ENCODE results near the gene ARMH3.
A peak's percentile ranks its signal among the peaks of the same experiment; 100 is the strongest.

ARMH3 gene

DNA sequence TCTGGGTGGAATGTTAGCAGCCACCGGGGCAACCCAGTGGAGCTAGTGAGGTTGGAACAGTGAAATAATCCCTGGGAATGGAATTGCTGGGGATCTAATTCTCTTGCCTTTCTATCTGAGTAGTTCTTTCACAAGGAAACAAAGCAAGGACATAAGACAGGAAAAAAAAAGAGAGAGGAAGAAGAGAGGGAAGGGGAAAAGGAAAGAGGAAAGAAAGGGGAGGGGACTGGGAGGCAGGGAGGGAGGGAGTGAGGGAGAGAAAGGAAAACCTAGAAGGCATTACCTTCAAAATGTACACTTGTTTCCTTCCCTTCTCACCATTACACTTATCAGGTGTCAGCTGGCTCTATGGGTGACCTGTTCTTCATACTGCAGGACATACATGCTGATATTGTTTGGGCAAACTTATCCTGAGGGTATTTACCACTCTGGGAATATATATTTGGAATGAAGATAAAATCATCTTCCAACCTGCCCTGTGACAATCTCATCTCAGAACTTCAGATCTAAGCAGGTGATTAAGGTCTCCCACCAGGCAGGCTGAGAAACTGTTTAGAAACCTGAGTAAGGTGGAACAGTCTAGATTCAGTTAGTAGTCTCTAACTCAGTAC, 162.4 kb downstream of the ARMH3 start:
- DNase-seq: no peak

DNA sequence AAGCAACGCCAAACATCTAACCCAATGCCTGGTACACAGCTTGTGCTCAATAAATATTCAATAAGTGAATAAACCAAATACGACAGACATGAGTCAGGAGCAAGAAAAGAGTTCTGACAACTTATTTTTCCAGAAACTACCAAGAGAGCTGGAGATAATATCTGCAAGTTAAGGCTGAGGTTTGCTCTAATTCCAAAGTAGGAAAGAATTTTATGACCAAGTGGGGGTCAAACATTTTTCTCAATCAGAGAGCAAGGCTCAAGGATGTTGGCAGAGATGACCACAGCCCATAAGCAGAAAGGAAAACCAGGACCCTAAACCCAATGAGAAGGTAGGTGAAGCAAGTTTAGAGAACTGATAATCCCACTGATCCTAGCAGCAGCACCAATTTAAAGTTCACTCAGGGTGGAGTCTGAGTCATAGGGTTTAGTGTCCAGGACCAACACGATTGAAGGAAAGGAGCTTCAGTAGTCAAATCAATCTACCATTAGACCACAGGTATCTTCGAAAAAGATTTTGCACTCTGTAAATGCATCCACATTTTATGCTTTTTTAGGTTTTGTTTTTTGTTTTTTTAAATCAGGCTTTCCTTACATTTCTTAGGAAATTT, 163.1 kb downstream of the ARMH3 start:
- no peak for DNase-seq

GRCh38 chr10:101889256-101890210, 166.4 kb downstream of the ARMH3 start:
- DNase-seq: peak; percentile 76

DNA sequence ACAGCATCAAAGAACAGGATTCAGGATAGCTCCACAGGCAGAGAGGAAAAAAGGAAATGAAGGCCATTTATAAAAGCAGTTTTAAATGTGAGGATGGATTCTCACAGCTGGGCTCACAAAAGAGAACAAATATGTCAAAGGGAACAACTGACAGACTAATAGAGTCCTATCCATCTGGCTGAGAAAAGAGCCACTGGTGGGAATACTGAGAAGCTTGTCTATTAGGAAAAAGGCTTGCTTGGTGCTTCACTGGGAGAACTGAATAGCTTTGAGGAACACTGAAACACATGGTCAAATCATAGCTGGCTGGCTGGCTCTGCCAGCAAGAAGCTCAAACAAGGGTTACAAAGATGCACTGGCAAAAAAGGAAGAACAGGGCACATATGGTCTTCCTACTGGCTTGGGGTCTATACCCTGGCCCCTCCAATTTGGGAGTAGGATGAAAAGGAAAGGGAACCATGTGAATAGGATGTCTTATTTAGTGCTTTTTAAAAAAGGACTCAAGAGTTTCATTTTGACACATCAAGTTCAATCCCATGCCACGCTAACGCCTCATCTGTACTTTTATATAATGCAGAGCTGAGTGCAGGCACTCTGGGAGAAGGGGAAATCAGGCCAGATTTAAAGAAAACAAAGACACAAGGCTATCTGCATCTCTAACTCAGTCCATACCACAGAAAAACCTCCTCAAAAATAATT, 167.6 kb downstream of the ARMH3 start:
- peak; percentile 35 for DNase-seq

- DNase-seq: peak; percentile 10
These were observed 168.2 kb downstream of the ARMH3 start for GRCh38 chr10:101887775-101888174.

DNA sequence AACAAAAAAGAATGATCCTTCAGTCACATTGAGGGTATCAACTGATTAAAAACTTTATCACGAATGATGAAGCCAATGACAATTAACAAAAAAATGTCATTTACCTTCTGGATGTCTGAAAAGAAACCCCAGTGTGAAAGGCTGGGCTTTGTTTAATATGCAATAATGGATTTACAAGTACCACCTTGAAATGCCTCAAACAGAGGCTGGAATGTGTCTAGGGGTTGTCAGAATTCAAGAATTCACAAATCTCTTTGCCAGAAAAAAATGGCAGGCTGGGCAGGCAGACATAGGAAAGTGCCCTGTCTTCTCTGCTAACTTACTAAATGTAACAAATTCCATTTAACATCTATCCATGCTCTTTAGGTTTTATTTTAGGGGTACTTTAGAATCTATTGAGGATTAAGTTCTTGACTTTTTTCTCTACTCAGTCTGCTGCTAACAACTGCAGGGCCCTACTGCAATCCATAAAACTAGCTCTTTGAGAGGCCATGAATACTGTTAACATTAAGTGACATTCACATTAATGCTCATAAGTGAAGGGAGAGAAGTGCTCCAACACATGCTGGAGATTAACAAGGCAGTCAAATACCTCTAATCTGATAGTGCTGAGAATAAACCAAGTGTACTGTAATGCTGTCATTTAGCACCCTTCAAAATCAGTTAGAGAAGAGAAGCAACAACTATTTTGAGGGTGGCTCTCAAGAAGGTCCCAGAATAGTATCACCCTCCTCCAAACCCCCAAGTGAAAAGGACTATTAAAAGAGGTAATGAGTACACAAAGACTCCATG, 169.3 kb downstream of the ARMH3 start:
- no peak for DNase-seq

GRCh38 chr10:101881036-101881774, 174.8 kb downstream of the ARMH3 start:
- DNase-seq: no peak

DNA sequence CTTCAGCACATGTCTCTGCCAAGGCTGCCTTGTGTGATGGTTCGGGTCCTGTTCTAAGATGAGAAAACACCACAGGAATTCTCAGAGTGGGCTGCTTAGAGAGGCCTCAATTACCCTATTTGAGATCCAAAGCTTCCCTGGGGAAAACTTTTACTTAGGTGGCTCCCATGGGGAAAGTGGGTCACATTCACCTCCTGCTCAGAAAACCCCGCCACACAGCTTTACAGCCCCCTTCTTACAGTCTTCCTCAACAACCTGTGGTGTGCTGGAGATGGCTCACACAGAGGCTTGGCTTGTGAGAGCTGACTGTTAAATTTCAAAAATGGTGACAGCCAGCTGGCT, 175.8 kb downstream of the ARMH3 start:
- no peak for DNase-seq

DNA sequence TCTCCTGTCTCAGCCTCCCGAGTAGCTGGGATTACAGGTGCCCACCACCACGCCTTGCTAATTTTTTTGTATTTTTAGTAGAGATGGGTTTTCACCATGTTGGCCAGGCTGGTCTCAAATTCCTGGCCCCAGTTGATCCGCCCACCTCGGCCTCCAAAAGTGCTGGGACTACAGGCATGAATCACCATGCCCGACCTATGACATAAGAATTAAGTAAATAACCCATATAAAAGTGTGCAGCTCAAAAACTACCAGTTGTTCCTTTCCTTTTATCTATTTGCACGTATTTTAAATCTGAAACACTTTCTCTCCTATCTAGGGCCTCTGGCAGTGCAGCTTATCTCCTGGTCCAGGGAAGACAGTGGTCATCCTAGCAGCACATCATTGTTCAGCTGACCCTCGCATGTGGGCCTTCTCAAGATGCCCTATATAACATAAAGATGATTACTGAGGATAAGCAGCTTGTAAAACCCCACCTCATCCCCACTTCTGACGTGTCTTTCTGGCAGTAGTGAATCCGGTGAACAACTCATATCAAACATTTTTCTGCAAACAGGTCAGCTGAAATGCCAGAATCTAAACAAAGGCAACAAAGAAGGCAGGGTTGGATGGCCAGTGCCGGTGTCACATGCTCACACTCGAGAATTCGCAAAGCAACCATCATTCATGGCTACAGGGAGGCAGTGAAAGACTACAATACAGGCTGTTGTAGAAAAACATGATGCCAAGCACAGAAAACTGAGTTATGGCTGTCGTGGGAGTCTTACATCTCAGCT, 176.3 kb downstream of the ARMH3 start:
- peak; percentile 37 for DNase-seq

GRCh38 chr10:101878869-101879268, 177.1 kb downstream of the ARMH3 start:
- DNase-seq: no peak

- no peak for DNase-seq
These were observed 180.8 kb downstream of the ARMH3 start for GRCh38 chr10:101875068-101875688.

GRCh38 chr10:101874252-101874651, 181.7 kb downstream of the ARMH3 start:
- no peak for DNase-seq

- no peak for DNase-seq
These were observed 188.0 kb downstream of the ARMH3 start for GRCh38 chr10:101867931-101868330.

- DNase-seq: no peak
These were observed 196.4 kb downstream of the ARMH3 start for GRCh38 chr10:101859530-101859929.

DNA sequence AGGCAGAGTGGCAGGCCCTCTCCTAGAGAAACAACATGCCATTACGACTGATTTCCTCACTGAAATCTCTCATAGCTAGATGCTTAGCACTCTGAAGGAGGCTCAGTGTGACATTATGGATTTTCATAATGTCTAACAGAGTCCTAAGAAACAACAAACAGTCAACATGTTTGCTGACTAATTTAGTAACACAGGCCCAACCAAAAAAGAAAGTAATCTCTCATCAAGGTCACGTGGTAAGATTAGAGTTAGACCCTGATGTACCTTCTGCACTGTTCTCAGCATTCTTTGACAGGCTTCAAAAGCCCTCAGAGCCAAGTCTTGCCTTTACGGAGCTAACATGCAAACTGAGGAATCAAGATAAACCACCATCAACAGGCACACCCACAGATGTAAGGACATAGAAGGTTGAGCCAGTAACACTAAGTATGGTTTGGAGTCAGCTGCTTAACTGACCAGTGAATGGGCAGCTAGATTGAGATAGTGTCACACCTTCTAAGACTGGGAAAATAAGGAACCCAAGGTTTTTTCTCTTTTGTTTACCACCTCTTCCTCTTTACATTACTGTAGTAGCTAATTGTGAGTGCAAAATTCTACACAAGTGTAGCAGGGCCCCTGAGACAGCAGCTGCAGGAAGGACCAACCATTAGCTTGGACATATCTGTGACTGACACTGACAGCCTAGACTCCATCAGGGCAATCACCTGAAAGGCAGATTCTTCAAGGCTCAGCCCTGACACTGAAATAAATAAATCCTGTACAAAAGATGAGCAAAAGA, 197.1 kb downstream of the ARMH3 start:
- DNase-seq: no peak

DNA sequence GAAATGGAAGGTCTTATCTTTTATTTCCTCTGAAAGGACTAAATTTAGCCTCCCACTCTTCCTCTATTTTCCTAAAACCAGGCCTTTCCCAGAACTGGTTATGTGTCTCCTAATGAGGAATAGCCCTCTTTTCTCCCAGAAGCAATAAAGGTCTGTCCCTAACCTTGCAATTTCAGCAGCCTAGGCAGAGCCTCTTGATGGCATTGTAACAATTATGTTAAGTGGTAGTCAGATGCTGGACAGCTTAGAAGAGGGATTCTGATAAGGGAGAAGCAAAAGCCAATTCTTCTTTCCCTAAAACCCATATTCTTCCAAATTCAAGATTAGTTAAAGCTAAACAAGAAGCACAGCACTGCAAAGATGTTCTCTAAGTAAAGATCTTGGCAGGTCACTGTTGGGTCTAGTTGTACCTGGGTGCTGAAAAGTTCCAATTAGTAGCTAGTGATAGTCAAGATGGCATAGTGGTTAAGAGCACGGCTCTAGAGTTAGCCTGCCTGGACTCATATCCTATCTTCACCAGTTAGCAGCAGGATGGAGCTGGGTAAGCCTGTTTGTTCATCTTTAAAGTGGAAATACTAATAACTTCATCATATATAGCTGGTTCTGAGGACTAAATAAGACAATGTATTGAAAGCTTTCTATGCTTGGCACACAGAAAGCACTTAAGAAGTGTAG, 198.0 kb downstream of the ARMH3 start:
- no peak for DNase-seq

DNA sequence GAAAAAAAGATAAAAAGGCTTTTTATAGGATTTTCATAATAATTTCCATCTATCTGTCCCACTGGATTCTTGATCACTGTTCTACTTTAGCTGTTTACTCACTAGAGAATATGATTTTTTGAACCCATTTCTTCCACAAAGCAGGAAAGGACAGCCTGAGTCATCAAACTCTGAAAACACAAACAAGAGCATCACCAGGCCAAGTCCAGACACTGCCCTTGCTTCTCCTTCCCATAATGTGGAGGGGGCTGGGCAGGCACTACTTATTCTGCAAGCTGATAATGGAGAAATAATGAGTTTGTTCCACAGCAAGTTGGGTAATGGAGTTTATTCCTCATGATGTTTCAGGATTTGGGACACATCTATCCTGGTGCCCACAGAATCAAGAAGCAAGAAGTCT, 199.3 kb downstream of the ARMH3 start:
- no peak for DNase-seq

- DNase-seq: peak; percentile 25
These were observed 204.4 kb downstream of the ARMH3 start for GRCh38 chr10:101851411-101852116.
